CD14-positive monocyte (primary cell): ENCODE results near the gene TAF6. TPM values are rescaled to one million over a fixed set of nuclear protein-coding genes. Genes with fewer than 3 reads are reported as not detected.

Source experiments
- DNase-seq, 3 donors: peaks; one replicate each; pipeline ENCODE4 v3.0.0-alpha.2; 2011 to 2022
- H2AFZ ChIP-seq: 2 replicates; pipeline ENCODE4 v1.6.0; 2012; ENCODE audit warnings: mild to moderate bottlenecking, low read depth, low read length, inconsistent platforms; ENCODE audit not compliant: insufficient read depth, poor library complexity, severe bottlenecking
- H3K27ac ChIP-seq, 2 donors: 1 replicate in 1 of 2; 2 replicates in 1 of 2; pipeline ENCODE4 v1.5.1; 2012 to 2013; ENCODE audit warnings: low read length in 2 of 2, control low read depth in 1 of 2, inconsistent platforms in 1 of 2, low read depth in 1 of 2, mild to moderate bottlenecking in 1 of 2
- H3K27me3 ChIP-seq, 2 donors: one replicate each; pipeline versions ENCODE4 v1.6.0 to v1.6.1; 2011 to 2013; ENCODE audit warnings: low read length in 2 of 2; ENCODE audit not compliant: control insufficient read depth in 2 of 2, insufficient read depth in 2 of 2
- H3K36me3 ChIP-seq, 2 donors: replicated peaks in 1 of 2; 1 replicate in 1 of 2; 2 replicates in 1 of 2; pipeline versions ENCODE4 v1.5.1 to v1.6.1; 2012 to 2013; ENCODE audit warnings: low read length in 2 of 2, control low read depth in 1 of 2, inconsistent platforms in 1 of 2, mild to moderate bottlenecking in 1 of 2; ENCODE audit not compliant: insufficient read depth in 2 of 2, control insufficient read depth in 1 of 2
- H3K4me1 ChIP-seq, 2 donors: 1 replicate in 1 of 2; 2 replicates in 1 of 2; pipeline versions ENCODE4 v1.5.1 to v1.6.1; 2012 to 2013; ENCODE audit warnings: low read length in 2 of 2, control low read depth in 1 of 2, inconsistent platforms in 1 of 2, mild to moderate bottlenecking in 1 of 2, moderate library complexity in 1 of 2; ENCODE audit not compliant: insufficient read depth in 2 of 2, control insufficient read depth in 1 of 2
- H3K4me2 ChIP-seq: replicated peaks from 2 replicates; pipeline ENCODE3; 2012; ENCODE audit warnings: low read length, moderate library complexity, mild to moderate bottlenecking; ENCODE audit not compliant: poor library complexity, severe bottlenecking; ENCODE audit errors: extremely low read depth
- H3K4me3 ChIP-seq, 3 experiments: fragments of 200-600 bp in 1 of 3; sonication (generic) in 1 of 3; replicated peaks in 1 of 3; 1 replicate in 2 of 3; 2 replicates in 1 of 3; pipeline ENCODE4 v1.5.1; 2011 to 2013; ENCODE audit warnings: low read length in 3 of 3, mild to moderate bottlenecking in 3 of 3, control low read depth in 2 of 3, low read depth in 2 of 3, inconsistent platforms in 1 of 3, moderate library complexity in 1 of 3
- H3K79me2 ChIP-seq: 2 replicates; pipeline ENCODE4 v1.6.0; 2012; ENCODE audit warnings: mild to moderate bottlenecking, control low read depth, inconsistent platforms, low read length, moderate library complexity; ENCODE audit not compliant: insufficient read depth
- H3K9ac ChIP-seq: 2 replicates; pipeline ENCODE4 v1.6.0; 2017; ENCODE audit warnings: low read length, mild to moderate bottlenecking; ENCODE audit not compliant: insufficient read depth, poor library complexity, severe bottlenecking
- H3K9me3 ChIP-seq, 2 donors: replicated peaks in 1 of 2; 1 replicate in 1 of 2; 2 replicates in 1 of 2; pipeline versions ENCODE4 v1.5.1 to v1.6.1; 2012 to 2013; ENCODE audit warnings: low read length in 2 of 2, control low read depth in 1 of 2; ENCODE audit not compliant: control insufficient read depth in 1 of 2, insufficient read depth in 1 of 2
- H4K20me1 ChIP-seq: 2 replicates; pipeline ENCODE4 v1.6.0; 2012; ENCODE audit warnings: mild to moderate bottlenecking, low read length, control low read depth, moderate library complexity; ENCODE audit not compliant: insufficient read depth
- H3K27ac Mint-ChIP-seq, 7 donors: one replicate each; pipeline ENCODE4 v1.8.0; 2020; ENCODE audit warnings: mild to moderate bottlenecking in 7 of 7, mixed read lengths in 7 of 7, moderate library complexity in 6 of 7, inconsistent platforms in 2 of 7
- H3K27me3 Mint-ChIP-seq, 3 donors: one replicate each; pipeline ENCODE4 v1.8.0; 2021 to 2022; ENCODE audit warnings: low read depth in 3 of 3, mild to moderate bottlenecking in 3 of 3, mixed read lengths in 3 of 3, moderate library complexity in 3 of 3, inconsistent platforms in 1 of 3
- H3K36me3 Mint-ChIP-seq, 2 donors: one replicate each; pipeline ENCODE4 v1.8.0; 2020; ENCODE audit warnings: mixed read lengths in 2 of 2, inconsistent platforms in 1 of 2, mild to moderate bottlenecking in 1 of 2
- H3K4me1 Mint-ChIP-seq: one replicate; pipeline ENCODE4 v1.8.0; 2020; ENCODE audit warnings: mild to moderate bottlenecking, mixed read lengths
- H3K4me3 Mint-ChIP-seq, 2 donors: one replicate each; pipeline ENCODE4 v1.8.0; 2020; ENCODE audit warnings: mild to moderate bottlenecking in 2 of 2, mixed read lengths in 2 of 2, moderate library complexity in 1 of 2
- H3K9me3 Mint-ChIP-seq, 7 donors: one replicate each; pipeline ENCODE4 v1.8.0; 2020 to 2022; ENCODE audit warnings: mixed read lengths in 7 of 7, mild to moderate bottlenecking in 6 of 7, moderate library complexity in 6 of 7, inconsistent platforms in 2 of 7
- WGBS: methylation state at CpG from one replicate; pipeline ENCODE4 v1.1.5; 2013; ENCODE audit warnings: missing lambda C conversion rate; ENCODE audit not compliant: insufficient coverage; 5-methylcytosine and 5-hydroxymethylcytosine counted together
- intact Hi-C, 2 donors: fragments of 100-400 bp; cut with micrococcal nuclease; formaldehyde crosslinking; loops; one replicate each; pipeline versions ENCODE4 v1.15.0 to v1.15.1; 2023
- polyA plus RNA-seq, 3 donors: library from polyadenylated mRNA; depleted of rRNA in 1 of 3; unstranded in 2 of 3; stranded (reverse) in 1 of 3; fragments of 300-500 nt in 2 of 3; fragments of >200 nt in 1 of 3; fragmentation: Illumina TruSeq in 2 of 3; gene quantifications; 1 replicate in 2 of 3; 2 replicates in 1 of 3; pipeline ENCODE4 v1.2.3, GENCODE V29; 2012 to 2021
- TF ChIP-seq, protein P1 (sequence below): fragments of 200-600 bp; IDR thresholded peaks from one replicate; pipeline ENCODE4 v1.8.0; 2022; ENCODE audit warnings: antibody characterized with exemption, mild to moderate bottlenecking

The TAF6 gene
- polyA plus RNA-seq, 3 donors, result 9.6 to 28.9 (median 11.0) TPM

DNA sequence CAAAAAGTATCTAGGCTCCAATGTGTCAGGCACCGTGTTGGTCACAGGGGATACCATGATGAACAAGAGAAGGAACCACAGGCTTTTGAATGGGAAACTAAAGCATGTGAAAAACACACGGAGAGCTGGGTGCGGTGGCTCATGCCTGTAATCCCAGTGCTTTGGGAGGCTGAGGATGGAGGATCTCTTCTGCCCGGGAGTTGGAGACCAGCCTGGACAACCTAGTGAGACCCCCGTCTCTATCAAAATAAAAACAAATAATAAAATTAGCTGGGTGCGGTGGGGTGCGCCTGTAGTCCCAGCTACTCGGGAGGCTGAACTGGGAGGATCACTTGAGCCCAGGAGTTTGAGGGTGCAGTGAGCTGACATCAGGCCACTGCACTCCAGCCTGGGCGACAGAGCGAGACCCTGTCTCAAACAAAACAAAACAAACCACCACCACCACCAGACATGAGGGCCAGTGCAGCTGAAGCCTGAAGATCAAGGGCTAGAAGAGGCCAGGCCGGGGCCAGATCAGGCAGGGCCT is 31.0 kb downstream of the TAF6 start:
- WGBS, result 93% methylated on average over 6 of the region's 11 CpGs
- Histone ChIP-seq H3K4me2 (peak overlapping the region; percentile 98), H3K9me3 (no peaks in the 10 kb centered on the region), H4K20me1 (no peaks in the 10 kb centered on the region), H3K79me2 (peaks cover 12% of the 10 kb centered on the region), H3K27ac (peak overlapping the region; percentile 43 to 78), H3K4me1 (peaks cover 23 to 34% of the 10 kb centered on the region in 2 donors), H3K27me3 (no peaks in the 10 kb centered on the region), H3K9ac (peak overlapping the region; percentile 81), H3K4me3 (peak overlapping the region; percentile 94 to 96 (median 95)), H3K36me3 (peaks cover 30% of the 10 kb centered on the region in 2 donors), H2AFZ (peak overlapping the region; percentile 94)
- no peak for DNase-seq
- Mint-ChIP-seq H3K4me1 (peaks cover 24% of the 10 kb centered on the region), H3K27ac (peak overlapping the region; percentile 56 to 93 (median 90)), H3K9me3 (peaks cover 0 to 2% (median 0%) of the 10 kb centered on the region in 7 donors), H3K4me3 (peak overlapping the region; percentile 87 to 92), H3K36me3 (peaks cover 29 to 30% of the 10 kb centered on the region in 2 donors), H3K27me3 (peaks cover 4 to 8% (median 7%) of the 10 kb centered on the region in 3 donors)
- TF ChIP-seq, protein P1, sequence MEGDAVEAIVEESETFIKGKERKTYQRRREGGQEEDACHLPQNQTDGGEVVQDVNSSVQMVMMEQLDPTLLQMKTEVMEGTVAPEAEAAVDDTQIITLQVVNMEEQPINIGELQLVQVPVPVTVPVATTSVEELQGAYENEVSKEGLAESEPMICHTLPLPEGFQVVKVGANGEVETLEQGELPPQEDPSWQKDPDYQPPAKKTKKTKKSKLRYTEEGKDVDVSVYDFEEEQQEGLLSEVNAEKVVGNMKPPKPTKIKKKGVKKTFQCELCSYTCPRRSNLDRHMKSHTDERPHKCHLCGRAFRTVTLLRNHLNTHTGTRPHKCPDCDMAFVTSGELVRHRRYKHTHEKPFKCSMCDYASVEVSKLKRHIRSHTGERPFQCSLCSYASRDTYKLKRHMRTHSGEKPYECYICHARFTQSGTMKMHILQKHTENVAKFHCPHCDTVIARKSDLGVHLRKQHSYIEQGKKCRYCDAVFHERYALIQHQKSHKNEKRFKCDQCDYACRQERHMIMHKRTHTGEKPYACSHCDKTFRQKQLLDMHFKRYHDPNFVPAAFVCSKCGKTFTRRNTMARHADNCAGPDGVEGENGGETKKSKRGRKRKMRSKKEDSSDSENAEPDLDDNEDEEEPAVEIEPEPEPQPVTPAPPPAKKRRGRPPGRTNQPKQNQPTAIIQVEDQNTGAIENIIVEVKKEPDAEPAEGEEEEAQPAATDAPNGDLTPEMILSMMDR, result no peak
- intact Hi-C loops, result loop anchor here (10.0 kb wide), 1 partner anchor 73 kb away; the partner anchor contains the start of gene ZKSCAN1 (in 2 of the 2)

DNA sequence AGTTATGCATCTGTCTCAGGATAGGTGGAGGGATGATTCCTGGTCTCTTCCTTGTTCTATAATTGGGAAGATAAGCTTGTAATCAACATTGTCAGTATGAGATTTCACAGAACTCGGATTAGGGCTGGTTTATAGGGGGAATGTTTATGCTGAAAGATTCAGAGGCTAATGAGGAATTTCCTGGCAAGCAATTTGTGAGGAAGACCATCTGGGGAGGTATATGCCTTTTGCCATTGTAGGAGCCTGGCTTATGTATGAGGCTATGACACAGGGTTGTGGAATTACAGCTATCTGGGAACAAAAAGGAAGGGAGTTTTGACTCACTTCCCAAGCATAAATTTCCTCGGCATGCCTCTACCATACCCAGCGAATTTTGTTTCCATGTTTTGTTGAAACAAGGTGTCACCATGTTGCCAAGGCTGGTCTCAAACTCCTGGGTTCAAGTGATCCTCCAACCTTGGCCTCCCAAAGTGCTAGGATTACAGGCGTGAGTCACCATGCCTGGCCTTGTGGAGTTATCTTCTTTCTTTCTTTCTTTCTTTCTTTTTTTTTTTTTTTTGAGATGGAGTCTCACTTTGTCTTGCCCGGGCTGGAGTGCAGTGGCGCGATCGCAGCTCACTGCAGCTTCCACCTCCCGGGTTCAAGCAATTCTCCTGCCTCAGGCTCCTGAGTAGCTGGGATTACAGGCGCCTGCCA is 32.0 kb downstream of the TAF6 start:
- Mint-ChIP-seq H3K36me3 (peaks cover 20% of the 10 kb centered on the region in 2 donors), H3K9me3 (peaks cover 0 to 5% (median 0%) of the 10 kb centered on the region in 7 donors), H3K27me3 (peaks cover 8 to 15% (median 14%) of the 10 kb centered on the region in 3 donors), H3K4me1 (peaks cover 33% of the 10 kb centered on the region), H3K27ac (no peak overlapping the region), H3K4me3 (no peak overlapping the region)
- H3K27me3 ChIP-seq, result no peaks in the 10 kb centered on the region
- peaks cover 33 to 44% of the 10 kb centered on the region in 2 donors for H3K4me1 ChIP-seq
- intact Hi-C loops, result loop anchor here (10.0 kb wide), 1 partner anchor 72 kb away; the partner anchor contains the start of gene ZKSCAN1 (in 2 of the 2)
- 95% methylated on average over 3 of the region's 10 CpGs for WGBS
- TF ChIP-seq, protein P1, result no peak
- no peak overlapping the region for H3K4me2 ChIP-seq
- DNase-seq, result no peak
- H3K4me3 ChIP-seq, result no peak overlapping the region
- H3K36me3 ChIP-seq, result peaks cover 20 to 21% of the 10 kb centered on the region in 2 donors
- H3K79me2 ChIP-seq, result peaks cover 12% of the 10 kb centered on the region
- no peak overlapping the region for H3K27ac ChIP-seq
- H2AFZ ChIP-seq, result no peak overlapping the region
- H3K9ac ChIP-seq, result no peak overlapping the region
- H3K9me3 ChIP-seq, result no peaks in the 10 kb centered on the region
- no peaks in the 10 kb centered on the region for H4K20me1 ChIP-seq
